ENCODE measurements around the gene PCGF6.
A peak's percentile ranks its signal among the peaks of the same experiment; 100 is the strongest.

The PCGF6 gene

DNA sequence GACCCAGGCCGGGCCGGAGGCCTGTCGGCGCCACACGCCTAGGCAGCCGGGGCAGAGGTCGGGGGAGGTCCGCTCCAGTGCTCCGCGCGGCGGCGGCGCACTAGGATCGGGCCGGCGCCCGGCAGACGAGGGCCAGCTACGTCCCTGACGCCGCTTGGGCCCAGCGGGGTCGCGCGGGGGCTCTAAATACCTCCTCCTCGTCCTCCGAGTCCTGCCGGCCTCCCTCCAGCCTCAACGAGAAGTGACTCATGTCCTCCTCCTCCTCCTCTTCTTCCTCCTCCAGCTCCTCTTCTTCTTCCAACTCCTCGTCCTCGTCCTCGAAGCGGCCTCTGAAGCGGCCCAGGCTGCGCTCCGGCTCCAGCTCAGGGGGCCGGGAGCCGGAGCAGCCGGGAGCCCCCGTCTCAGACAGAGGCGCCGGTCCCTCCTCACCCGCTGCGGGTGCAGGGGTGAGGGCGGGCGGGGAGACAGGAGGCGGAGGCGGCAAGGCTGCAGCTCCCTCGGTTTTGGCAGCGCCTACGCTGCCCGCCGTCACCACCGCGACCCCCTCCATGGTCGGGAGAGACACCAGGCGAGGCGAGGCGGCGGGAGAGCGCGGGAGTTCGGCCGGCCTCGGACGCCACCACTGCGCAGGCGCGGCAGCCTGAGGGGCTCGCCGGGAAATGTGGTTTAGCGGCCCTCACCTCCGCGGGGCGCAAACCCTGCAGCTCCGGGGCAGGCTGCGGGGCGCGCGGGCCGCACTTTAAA, at the start of gene PCGF6 (continued):
- no peak for TF ChIP-seq ZNF658 (tag by site-specific recombination; IDR thresholded peaks at IDR 0.05)
- TF ChIP-seq ZBTB6 (tag by site-specific recombination; IDR thresholded peaks at IDR 0.05) = peak; percentile 53; the same call in 1 of the 2 replicates
- TF ChIP-seq, protein P1, sequence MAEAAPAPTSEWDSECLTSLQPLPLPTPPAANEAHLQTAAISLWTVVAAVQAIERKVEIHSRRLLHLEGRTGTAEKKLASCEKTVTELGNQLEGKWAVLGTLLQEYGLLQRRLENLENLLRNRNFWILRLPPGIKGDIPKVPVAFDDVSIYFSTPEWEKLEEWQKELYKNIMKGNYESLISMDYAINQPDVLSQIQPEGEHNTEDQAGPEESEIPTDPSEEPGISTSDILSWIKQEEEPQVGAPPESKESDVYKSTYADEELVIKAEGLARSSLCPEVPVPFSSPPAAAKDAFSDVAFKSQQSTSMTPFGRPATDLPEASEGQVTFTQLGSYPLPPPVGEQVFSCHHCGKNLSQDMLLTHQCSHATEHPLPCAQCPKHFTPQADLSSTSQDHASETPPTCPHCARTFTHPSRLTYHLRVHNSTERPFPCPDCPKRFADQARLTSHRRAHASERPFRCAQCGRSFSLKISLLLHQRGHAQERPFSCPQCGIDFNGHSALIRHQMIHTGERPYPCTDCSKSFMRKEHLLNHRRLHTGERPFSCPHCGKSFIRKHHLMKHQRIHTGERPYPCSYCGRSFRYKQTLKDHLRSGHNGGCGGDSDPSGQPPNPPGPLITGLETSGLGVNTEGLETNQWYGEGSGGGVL (tag by site-specific recombination; IDR thresholded peaks at IDR 0.05) = peak; percentile 91
- peak; percentile 57; the same call in 1 of the 2 replicates for TF ChIP-seq ZBTB17 (tag by site-specific recombination; IDR thresholded peaks at IDR 0.05)
- no peak for TF ChIP-seq ZNF221 (tag by site-specific recombination; IDR thresholded peaks at IDR 0.05; ENCODE audit: borderline replicate concordance)
- TF ChIP-seq ZNF843 (tag by site-specific recombination; IDR thresholded peaks at IDR 0.05) = 0 out of 2 replicates have a peak, but pooled peaks have one; percentile 11
- TF ChIP-seq, protein P2, sequence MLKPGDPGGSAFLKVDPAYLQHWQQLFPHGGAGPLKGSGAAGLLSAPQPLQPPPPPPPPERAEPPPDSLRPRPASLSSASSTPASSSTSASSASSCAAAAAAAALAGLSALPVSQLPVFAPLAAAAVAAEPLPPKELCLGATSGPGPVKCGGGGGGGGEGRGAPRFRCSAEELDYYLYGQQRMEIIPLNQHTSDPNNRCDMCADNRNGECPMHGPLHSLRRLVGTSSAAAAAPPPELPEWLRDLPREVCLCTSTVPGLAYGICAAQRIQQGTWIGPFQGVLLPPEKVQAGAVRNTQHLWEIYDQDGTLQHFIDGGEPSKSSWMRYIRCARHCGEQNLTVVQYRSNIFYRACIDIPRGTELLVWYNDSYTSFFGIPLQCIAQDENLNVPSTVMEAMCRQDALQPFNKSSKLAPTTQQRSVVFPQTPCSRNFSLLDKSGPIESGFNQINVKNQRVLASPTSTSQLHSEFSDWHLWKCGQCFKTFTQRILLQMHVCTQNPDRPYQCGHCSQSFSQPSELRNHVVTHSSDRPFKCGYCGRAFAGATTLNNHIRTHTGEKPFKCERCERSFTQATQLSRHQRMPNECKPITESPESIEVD (tag by site-specific recombination; IDR thresholded peaks at IDR 0.05) = no peak
- peak; percentile 67 for TF ChIP-seq ZEB2 (tag by site-specific recombination; IDR thresholded peaks at IDR 0.05)
- no peak for TF ChIP-seq ZNF544 (tag by site-specific recombination; IDR thresholded peaks at IDR 0.05)
- peak; percentile 73 for TF ChIP-seq ZIC2 (tag by site-specific recombination; IDR thresholded peaks at IDR 0.05)
- 0 out of 2 replicates have a peak, but pooled peaks have one; percentile 6 for TF ChIP-seq KLF17 (tag by site-specific recombination; IDR thresholded peaks at IDR 0.05)
- TF ChIP-seq ZNF175 (tag by site-specific recombination; IDR thresholded peaks at IDR 0.05) = no peak
- no peak for TF ChIP-seq ZNF555 (tag by site-specific recombination; conservative IDR thresholded peaks at IDR 0.05)
- peak; percentile 55; the same call in 1 of the 2 replicates for TF ChIP-seq ZNF777 (tag by site-specific recombination; IDR thresholded peaks at IDR 0.05; ENCODE audit: borderline replicate concordance)
- no peak for TF ChIP-seq ZNF549 (tag by site-specific recombination; IDR thresholded peaks at IDR 0.05)
- TF ChIP-seq, protein P3, sequence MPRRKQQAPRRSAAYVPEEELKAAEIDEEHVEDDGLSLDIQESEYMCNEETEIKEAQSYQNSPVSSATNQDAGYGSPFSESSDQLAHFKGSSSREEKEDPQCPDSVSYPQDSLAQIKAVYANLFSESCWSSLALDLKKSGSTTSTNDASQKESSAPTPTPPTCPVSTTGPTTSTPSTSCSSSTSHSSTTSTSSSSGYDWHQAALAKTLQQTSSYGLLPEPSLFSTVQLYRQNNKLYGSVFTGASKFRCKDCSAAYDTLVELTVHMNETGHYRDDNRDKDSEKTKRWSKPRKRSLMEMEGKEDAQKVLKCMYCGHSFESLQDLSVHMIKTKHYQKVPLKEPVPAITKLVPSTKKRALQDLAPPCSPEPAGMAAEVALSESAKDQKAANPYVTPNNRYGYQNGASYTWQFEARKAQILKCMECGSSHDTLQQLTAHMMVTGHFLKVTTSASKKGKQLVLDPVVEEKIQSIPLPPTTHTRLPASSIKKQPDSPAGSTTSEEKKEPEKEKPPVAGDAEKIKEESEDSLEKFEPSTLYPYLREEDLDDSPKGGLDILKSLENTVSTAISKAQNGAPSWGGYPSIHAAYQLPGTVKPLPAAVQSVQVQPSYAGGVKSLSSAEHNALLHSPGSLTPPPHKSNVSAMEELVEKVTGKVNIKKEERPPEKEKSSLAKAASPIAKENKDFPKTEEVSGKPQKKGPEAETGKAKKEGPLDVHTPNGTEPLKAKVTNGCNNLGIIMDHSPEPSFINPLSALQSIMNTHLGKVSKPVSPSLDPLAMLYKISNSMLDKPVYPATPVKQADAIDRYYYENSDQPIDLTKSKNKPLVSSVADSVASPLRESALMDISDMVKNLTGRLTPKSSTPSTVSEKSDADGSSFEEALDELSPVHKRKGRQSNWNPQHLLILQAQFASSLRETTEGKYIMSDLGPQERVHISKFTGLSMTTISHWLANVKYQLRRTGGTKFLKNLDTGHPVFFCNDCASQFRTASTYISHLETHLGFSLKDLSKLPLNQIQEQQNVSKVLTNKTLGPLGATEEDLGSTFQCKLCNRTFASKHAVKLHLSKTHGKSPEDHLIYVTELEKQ (tag by site-specific recombination; IDR thresholded peaks at IDR 0.05; ENCODE audit: borderline replicate concordance) = no peak
- TF ChIP-seq OSR2 (tag by site-specific recombination; IDR thresholded peaks at IDR 0.05) = no peak
- peak; percentile 93 for TF ChIP-seq ZNF513 (tag by site-specific recombination; IDR thresholded peaks at IDR 0.05)
- 0 out of 2 replicates have a peak, but pooled peaks have one; percentile 13 for TF ChIP-seq SP2 (tag by site-specific recombination; IDR thresholded peaks at IDR 0.05)
- TF ChIP-seq, protein P4, sequence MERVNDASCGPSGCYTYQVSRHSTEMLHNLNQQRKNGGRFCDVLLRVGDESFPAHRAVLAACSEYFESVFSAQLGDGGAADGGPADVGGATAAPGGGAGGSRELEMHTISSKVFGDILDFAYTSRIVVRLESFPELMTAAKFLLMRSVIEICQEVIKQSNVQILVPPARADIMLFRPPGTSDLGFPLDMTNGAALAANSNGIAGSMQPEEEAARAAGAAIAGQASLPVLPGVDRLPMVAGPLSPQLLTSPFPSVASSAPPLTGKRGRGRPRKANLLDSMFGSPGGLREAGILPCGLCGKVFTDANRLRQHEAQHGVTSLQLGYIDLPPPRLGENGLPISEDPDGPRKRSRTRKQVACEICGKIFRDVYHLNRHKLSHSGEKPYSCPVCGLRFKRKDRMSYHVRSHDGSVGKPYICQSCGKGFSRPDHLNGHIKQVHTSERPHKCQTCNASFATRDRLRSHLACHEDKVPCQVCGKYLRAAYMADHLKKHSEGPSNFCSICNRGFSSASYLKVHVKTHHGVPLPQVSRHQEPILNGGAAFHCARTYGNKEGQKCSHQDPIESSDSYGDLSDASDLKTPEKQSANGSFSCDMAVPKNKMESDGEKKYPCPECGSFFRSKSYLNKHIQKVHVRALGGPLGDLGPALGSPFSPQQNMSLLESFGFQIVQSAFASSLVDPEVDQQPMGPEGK (tag by site-specific recombination; IDR thresholded peaks at IDR 0.05) = peak; percentile 78
- TF ChIP-seq, protein P5, sequence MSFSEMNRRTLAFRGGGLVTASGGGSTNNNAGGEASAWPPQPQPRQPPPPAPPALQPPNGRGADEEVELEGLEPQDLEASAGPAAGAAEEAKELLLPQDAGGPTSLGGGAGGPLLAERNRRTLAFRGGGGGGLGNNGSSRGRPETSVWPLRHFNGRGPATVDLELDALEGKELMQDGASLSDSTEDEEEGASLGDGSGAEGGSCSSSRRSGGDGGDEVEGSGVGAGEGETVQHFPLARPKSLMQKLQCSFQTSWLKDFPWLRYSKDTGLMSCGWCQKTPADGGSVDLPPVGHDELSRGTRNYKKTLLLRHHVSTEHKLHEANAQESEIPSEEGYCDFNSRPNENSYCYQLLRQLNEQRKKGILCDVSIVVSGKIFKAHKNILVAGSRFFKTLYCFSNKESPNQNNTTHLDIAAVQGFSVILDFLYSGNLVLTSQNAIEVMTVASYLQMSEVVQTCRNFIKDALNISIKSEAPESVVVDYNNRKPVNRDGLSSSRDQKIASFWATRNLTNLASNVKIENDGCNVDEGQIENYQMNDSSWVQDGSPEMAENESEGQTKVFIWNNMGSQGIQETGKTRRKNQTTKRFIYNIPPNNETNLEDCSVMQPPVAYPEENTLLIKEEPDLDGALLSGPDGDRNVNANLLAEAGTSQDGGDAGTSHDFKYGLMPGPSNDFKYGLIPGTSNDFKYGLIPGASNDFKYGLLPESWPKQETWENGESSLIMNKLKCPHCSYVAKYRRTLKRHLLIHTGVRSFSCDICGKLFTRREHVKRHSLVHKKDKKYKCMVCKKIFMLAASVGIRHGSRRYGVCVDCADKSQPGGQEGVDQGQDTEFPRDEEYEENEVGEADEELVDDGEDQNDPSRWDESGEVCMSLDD (tag by site-specific recombination; IDR thresholded peaks at IDR 0.05) = peak; percentile 59; the same call in 1 of the 2 replicates
